ENCODE measurements around the gene LITAFD. TPM values are rescaled to one million over a fixed set of nuclear protein-coding genes. Genes with fewer than 3 reads are reported as not detected.

Gene LITAFD
- total and polyA plus RNA-seq, 9 of the 15 experiments (the other 6 are each of a cell fraction or from before 2014, with no cell fraction given), result not detected

DNA sequence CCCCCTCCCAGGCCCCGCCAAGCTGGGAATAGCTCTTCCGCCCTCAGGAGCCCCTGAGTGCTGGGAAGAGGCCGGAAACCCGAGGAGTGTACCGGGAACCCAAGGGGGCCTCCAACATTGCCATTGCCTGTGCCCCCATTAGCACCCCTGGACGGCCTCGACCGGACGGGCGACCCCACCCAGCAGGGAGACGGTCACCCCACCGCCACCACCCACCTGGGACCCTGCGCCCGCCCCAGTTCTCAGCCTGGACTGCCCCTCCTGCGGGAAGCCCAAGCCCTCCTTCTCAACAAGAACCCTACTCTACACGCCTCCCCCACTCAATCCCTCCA, 15.3 kb upstream of the LITAFD start:
- peaks cover 63 to 85% of the 10 kb centered on the region in 2 experiments for H3K4me1 ChIP-seq (replicated peaks in 1 of 2; ENCODE audit: control insufficient read depth in 2 of 2, insufficient read depth in 2 of 2, low read length in 2 of 2)
- no peak for FAIRE-seq
- CTCF ChIA-PET (ENCODE audit: low intra/inter-chr PET ratio), result no interaction called here
- peaks cover 17% of the 10 kb centered on the region; the same call in 1 of the 3 replicates for H3K36me3 ChIP-seq (ENCODE audit: control insufficient read depth, insufficient read depth, low read length)
- BruUV-seq (replicated peaks), result no TSS peak
- WGBS (ENCODE audit: insufficient coverage, low coverage, missing lambda C conversion rate), result 73% methylated on average over 3 of the region's 16 CpGs
- H3K9me3 ChIP-seq (replicated peaks; ENCODE audit: control insufficient read depth, insufficient read depth, low read depth, low read length), result no peaks in the 10 kb centered on the region
- peak overlapping the region; percentile 84 for H3K4me2 ChIP-seq (ENCODE audit: insufficient read depth, low read length)
- no peaks in the 10 kb centered on the region for H3K27me3 ChIP-seq (ENCODE audit: control insufficient read depth in 2 of 2, insufficient read depth in 2 of 2, low read length in 2 of 2)
- peaks cover 50% of the 10 kb centered on the region for H4K20me1 ChIP-seq (replicated peaks; ENCODE audit: control insufficient read depth, insufficient read depth, low read length)
- no peak for ATAC-seq
- peaks cover 13% of the 10 kb centered on the region for H3K9me1 ChIP-seq (ENCODE audit: control insufficient read depth, insufficient read depth, low read length)
- DNase-seq (ENCODE audit: extremely low read depth in 1 of 4, low spot score in 3 of 4), result no peak
- intact Hi-C loops (cut with micrococcal nuclease) (no loop called here), in situ Hi-C loops (cut with MboI) (no loop called here)
- POLR2A ChIA-PET, result no interaction called here
- peak overlapping the region; percentile 74 to 89; a peak in 3 of 4 replicates for H3K9ac ChIP-seq (ENCODE audit: insufficient read depth in 1 of 2, low read depth in 2 of 2, low read length in 2 of 2)
- H3K27ac ChIP-seq (ENCODE audit: extremely low read depth, low read depth, low read length), result no peak overlapping the region; the same call in 2 of the 3 replicates
- H3K4me3 ChIP-seq, result peak overlapping the region; percentile 62; the same call in 1 of the 2 replicates
- H3K79me2 ChIP-seq (ENCODE audit: control insufficient read depth, insufficient read depth, low read length), result peaks cover 64% of the 10 kb centered on the region
- TF ChIP-seq HDAC8 (tag; IDR thresholded peaks at IDR 0.05) (no peak), PRPF4 (IDR thresholded peaks at IDR 0.05; ENCODE audit: insufficient read depth, low read depth, low read length, poor library complexity, severe bottlenecking) (no peak), ZNF79 (CRISPR knock-in tag; IDR thresholded peaks at IDR 0.05; ENCODE audit: low read depth) (no peak), U2AF1 (optimal IDR thresholded peaks at IDR 0.05; ENCODE audit: low read depth, low read length) (no peak)
- TF ChIP-seq, protein P1, sequence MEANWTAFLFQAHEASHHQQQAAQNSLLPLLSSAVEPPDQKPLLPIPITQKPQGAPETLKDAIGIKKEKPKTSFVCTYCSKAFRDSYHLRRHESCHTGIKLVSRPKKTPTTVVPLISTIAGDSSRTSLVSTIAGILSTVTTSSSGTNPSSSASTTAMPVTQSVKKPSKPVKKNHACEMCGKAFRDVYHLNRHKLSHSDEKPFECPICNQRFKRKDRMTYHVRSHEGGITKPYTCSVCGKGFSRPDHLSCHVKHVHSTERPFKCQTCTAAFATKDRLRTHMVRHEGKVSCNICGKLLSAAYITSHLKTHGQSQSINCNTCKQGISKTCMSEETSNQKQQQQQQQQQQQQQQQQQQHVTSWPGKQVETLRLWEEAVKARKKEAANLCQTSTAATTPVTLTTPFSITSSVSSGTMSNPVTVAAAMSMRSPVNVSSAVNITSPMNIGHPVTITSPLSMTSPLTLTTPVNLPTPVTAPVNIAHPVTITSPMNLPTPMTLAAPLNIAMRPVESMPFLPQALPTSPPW (CRISPR knock-in tag; IDR thresholded peaks at IDR 0.05), result no peak
- TF ChIP-seq, protein P2, sequence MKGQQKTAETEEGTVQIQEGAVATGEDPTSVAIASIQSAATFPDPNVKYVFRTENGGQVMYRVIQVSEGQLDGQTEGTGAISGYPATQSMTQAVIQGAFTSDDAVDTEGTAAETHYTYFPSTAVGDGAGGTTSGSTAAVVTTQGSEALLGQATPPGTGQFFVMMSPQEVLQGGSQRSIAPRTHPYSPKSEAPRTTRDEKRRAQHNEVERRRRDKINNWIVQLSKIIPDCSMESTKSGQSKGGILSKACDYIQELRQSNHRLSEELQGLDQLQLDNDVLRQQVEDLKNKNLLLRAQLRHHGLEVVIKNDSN (CRISPR knock-in tag; IDR thresholded peaks at IDR 0.05), result no peak
- TF ChIP-seq, protein P3, sequence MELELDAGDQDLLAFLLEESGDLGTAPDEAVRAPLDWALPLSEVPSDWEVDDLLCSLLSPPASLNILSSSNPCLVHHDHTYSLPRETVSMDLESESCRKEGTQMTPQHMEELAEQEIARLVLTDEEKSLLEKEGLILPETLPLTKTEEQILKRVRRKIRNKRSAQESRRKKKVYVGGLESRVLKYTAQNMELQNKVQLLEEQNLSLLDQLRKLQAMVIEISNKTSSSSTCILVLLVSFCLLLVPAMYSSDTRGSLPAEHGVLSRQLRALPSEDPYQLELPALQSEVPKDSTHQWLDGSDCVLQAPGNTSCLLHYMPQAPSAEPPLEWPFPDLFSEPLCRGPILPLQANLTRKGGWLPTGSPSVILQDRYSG (tag; conservative IDR thresholded peaks at IDR 0.05; ENCODE audit: low read depth), result no peak
- TF ChIP-seq, protein P4, sequence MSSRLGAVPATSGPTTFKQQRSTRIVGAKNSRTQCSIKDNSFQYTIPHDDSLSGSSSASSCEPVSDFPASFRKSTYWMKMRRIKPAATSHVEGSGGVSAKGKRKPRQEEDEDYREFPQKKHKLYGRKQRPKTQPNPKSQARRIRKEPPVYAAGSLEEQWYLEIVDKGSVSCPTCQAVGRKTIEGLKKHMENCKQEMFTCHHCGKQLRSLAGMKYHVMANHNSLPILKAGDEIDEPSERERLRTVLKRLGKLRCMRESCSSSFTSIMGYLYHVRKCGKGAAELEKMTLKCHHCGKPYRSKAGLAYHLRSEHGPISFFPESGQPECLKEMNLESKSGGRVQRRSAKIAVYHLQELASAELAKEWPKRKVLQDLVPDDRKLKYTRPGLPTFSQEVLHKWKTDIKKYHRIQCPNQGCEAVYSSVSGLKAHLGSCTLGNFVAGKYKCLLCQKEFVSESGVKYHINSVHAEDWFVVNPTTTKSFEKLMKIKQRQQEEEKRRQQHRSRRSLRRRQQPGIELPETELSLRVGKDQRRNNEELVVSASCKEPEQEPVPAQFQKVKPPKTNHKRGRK (tag; IDR thresholded peaks at IDR 0.05), result no peak
- no peak overlapping the region for H2AFZ ChIP-seq (ENCODE audit: low read depth, low read length)
